HepG2 (cell line): ENCODE data around the gene GPS1. TPM values are rescaled to one million over a fixed set of nuclear protein-coding genes. Genes with fewer than 3 reads are reported as not detected.

Experiments used
- CBFB ChIP-seq: sonication (generic); formaldehyde crosslinking; IDR thresholded peaks from 2 replicates; pipeline ENCODE4 v1.4.0; 2020; ENCODE audit warnings: missing genetic modification reagents
- DNMT1 ChIP-seq: sonication (generic); formaldehyde crosslinking; IDR thresholded peaks from 2 replicates; pipeline ENCODE4 v1.5.1; 2020; ENCODE audit warnings: mild to moderate bottlenecking, missing genetic modification reagents
- MED8 ChIP-seq: sonication (generic); formaldehyde crosslinking; IDR thresholded peaks from 2 replicates; pipeline ENCODE4 v1.8.1; 2023; ENCODE audit warnings: mild to moderate bottlenecking, missing genetic modification reagents; ENCODE audit not compliant: insufficient replicate concordance
- RNF2 ChIP-seq: fragments of 450-650 bp; conservative IDR thresholded peaks from 2 replicates; pipeline ENCODE4 v1.6.1; 2016; ENCODE audit warnings: low read depth
- SRY ChIP-seq: sonication (generic); formaldehyde crosslinking; IDR thresholded peaks from 2 replicates; pipeline ENCODE4 v1.8.0; 2022; ENCODE audit warnings: mild to moderate bottlenecking, missing genetic modification reagents
- TCF7L2 ChIP-seq: IDR thresholded peaks from 2 replicates; pipeline ENCODE4 v1.6.1; 2011; ENCODE audit warnings: mild to moderate bottlenecking, low read depth, low read length, moderate library complexity
- XRCC5 ChIP-seq: fragments of 200-400 bp; formaldehyde crosslinking; optimal IDR thresholded peaks from 2 replicates; pipeline ENCODE3; 2017; ENCODE audit warnings: mild to moderate bottlenecking, low read length
- ZIK1 ChIP-seq: sonication (generic); formaldehyde crosslinking; IDR thresholded peaks from 2 replicates; pipeline ENCODE4 v1.5.0; 2020; ENCODE audit warnings: mild to moderate bottlenecking, low read depth, missing genetic modification reagents, borderline replicate concordance
- ZNF253 ChIP-seq: sonication (generic); formaldehyde crosslinking; IDR thresholded peaks from 2 replicates; pipeline ENCODE4 v1.8.0; 2022; ENCODE audit warnings: mild to moderate bottlenecking, missing genetic modification reagents, borderline replicate concordance
- ZNF343 ChIP-seq: sonication (generic); formaldehyde crosslinking; IDR thresholded peaks from 2 replicates; pipeline ENCODE4 v1.4.0; 2020; ENCODE audit warnings: mild to moderate bottlenecking, missing genetic modification reagents
- ZNF552 ChIP-seq: sonication (generic); formaldehyde crosslinking; IDR thresholded peaks from 2 replicates; pipeline ENCODE4 v1.9.0; 2022; ENCODE audit warnings: missing genetic modification reagents, mild to moderate bottlenecking, borderline replicate concordance
- ZNF589 ChIP-seq: sonication (generic); formaldehyde crosslinking; conservative IDR thresholded peaks from 2 replicates; pipeline ENCODE4 v1.8.0; 2022; ENCODE audit warnings: mild to moderate bottlenecking, moderate library complexity, missing genetic modification reagents
- ZNF772 ChIP-seq: sonication (generic); formaldehyde crosslinking; IDR thresholded peaks from 2 replicates; pipeline ENCODE4 v1.5.0; 2020; ENCODE audit warnings: mild to moderate bottlenecking, missing genetic modification reagents
- ZNF780A ChIP-seq: sonication (generic); formaldehyde crosslinking; IDR thresholded peaks from 2 replicates; pipeline ENCODE4 v1.8.0; 2022; ENCODE audit warnings: mild to moderate bottlenecking, missing genetic modification reagents, moderate library complexity
- ZSCAN12 ChIP-seq: sonication (generic); formaldehyde crosslinking; IDR thresholded peaks from 2 replicates; pipeline ENCODE4 v1.9.0; 2021; ENCODE audit warnings: mild to moderate bottlenecking, missing genetic modification reagents
- polyA plus RNA-seq, 8 experiments: library from polyadenylated mRNA; depleted of rRNA in 3 of 8; stranded (reverse) in 7 of 8; unstranded in 1 of 8; fragments of >200 nt; fragmentation: Illumina TruSeq in 4 of 8; extraction: Trizol in 4 of 8; gene quantifications; 2 replicates each; pipeline versions ENCODE4 v1.2.1 to v1.2.3, GENCODE V29; 2011 to 2016; ENCODE audit warnings: low read depth in 4 of 8, missing spikeins in 1 of 8, mixed read lengths in 1 of 8; ENCODE audit not compliant: insufficient read depth in 1 of 8
- total RNA-seq, 5 experiments: library from RNA; depleted of rRNA; stranded (reverse); fragments of >200 nt; fragmentation: Illumina TruSeq; extraction: Trizol; gene quantifications; 2 replicates each; pipeline ENCODE4 v1.2.3, GENCODE V29; 2016; ENCODE audit warnings: low read depth in 1 of 5
- TF ChIP-seq, protein P1 (sequence below): sonication (generic); formaldehyde crosslinking; IDR thresholded peaks from 2 replicates; pipeline ENCODE4 v1.4.0; 2020; ENCODE audit warnings: missing genetic modification reagents
- TF ChIP-seq, protein P2 (sequence below): sonication (generic); formaldehyde crosslinking; IDR thresholded peaks from 2 replicates; pipeline ENCODE4 v1.4.0; 2020; ENCODE audit warnings: missing genetic modification reagents
- TF ChIP-seq, protein P3 (sequence below): sonication (generic); formaldehyde crosslinking; IDR thresholded peaks from 2 replicates; pipeline ENCODE4 v1.4.0; 2020; ENCODE audit warnings: missing genetic modification reagents, mild to moderate bottlenecking, borderline replicate concordance

Gene GPS1
- total and polyA plus RNA-seq, 2 of the 13 experiments (the other 11 are each of a cell fraction or from before 2014, with no cell fraction given): 124 to 128 TPM

DNA sequence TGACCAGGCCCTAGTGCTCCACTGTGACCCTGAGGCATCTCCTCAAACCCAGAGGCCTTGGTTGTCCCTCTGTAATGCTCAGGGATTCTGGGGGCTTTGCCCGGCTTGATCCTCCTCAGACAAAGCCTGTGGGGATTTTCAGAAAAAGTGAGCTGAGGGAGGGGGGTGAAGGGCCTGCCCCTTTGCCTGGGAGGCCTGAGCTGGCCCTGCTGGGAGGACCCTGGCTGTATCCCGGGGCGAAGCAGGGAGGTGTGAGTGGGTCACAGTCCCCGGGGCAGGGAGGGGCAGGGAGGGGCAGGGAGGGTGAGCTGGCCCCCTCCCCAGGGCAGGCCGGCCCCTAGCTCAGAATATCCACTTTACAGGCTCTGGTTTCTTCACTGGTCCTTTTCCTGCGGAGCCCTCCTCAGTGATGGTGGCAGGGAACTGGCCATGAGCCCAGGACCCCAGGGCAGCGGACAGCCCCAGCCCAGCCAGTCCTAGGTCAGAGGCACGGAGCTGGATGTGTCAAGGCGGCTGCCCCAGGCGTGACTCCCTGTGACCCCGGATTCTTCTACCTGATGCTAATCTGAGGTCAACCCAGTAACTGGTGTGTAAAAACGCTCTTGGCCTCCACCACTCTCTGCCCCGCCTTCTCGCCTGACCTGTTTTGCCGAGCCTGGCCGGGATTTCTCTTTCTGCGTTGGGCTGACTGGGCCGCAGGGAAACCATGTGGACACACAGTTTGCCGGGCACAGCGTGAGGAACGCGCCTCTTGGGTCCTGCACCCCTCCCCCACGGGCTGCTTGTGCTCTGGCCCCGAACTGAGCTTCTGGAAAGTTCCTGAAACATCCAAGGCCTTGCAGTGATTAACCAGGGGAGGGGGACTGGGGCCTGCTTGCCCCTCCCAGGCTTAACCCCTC lies 52.1 kb downstream of the GPS1 start (continued):
- TF ChIP-seq ZNF552 (CRISPR knock-in tag) (no peak), ZIK1 (peak; percentile 56; the same call in 1 of the 2 replicates), MED8 (no peak), ZSCAN12 (0 out of 2 replicates have a peak, but pooled peaks have one; percentile 43), ZNF253 (peak; percentile 78; the same call in 1 of the 2 replicates), TCF7L2 (no peak), XRCC5 (no peak), CBFB (CRISPR knock-in tag) (0 out of 2 replicates have a peak, but pooled peaks have one; percentile 65), DNMT1 (no peak), SRY (CRISPR knock-in tag) (peak; percentile 81), ZNF343 (CRISPR knock-in tag) (no peak), ZNF589 (CRISPR knock-in tag) (no peak), ZNF780A (no peak), ZNF772 (CRISPR knock-in tag) (peak; percentile 77), RNF2 (0 out of 2 replicates have a peak, but pooled peaks have one; percentile 51)
- TF ChIP-seq, protein P1, sequence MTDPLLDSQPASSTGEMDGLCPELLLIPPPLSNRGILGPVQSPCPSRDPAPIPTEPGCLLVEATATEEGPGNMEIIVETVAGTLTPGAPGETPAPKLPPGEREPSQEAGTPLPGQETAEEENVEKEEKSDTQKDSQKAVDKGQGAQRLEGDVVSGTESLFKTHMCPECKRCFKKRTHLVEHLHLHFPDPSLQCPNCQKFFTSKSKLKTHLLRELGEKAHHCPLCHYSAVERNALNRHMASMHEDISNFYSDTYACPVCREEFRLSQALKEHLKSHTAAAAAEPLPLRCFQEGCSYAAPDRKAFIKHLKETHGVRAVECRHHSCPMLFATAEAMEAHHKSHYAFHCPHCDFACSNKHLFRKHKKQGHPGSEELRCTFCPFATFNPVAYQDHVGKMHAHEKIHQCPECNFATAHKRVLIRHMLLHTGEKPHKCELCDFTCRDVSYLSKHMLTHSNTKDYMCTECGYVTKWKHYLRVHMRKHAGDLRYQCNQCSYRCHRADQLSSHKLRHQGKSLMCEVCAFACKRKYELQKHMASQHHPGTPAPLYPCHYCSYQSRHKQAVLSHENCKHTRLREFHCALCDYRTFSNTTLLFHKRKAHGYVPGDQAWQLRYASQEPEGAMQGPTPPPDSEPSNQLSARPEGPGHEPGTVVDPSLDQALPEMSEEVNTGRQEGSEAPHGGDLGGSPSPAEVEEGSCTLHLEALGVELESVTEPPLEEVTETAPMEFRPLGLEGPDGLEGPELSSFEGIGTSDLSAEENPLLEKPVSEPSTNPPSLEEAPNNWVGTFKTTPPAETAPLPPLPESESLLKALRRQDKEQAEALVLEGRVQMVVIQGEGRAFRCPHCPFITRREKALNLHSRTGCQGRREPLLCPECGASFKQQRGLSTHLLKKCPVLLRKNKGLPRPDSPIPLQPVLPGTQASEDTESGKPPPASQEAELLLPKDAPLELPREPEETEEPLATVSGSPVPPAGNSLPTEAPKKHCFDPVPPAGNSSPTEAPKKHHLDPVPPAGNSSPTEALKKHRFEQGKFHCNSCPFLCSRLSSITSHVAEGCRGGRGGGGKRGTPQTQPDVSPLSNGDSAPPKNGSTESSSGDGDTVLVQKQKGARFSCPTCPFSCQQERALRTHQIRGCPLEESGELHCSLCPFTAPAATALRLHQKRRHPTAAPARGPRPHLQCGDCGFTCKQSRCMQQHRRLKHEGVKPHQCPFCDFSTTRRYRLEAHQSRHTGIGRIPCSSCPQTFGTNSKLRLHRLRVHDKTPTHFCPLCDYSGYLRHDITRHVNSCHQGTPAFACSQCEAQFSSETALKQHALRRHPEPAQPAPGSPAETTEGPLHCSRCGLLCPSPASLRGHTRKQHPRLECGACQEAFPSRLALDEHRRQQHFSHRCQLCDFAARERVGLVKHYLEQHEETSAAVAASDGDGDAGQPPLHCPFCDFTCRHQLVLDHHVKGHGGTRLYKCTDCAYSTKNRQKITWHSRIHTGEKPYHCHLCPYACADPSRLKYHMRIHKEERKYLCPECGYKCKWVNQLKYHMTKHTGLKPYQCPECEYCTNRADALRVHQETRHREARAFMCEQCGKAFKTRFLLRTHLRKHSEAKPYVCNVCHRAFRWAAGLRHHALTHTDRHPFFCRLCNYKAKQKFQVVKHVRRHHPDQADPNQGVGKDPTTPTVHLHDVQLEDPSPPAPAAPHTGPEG: peak; percentile 83; the same call in 1 of the 2 replicates
- TF ChIP-seq, protein P2, sequence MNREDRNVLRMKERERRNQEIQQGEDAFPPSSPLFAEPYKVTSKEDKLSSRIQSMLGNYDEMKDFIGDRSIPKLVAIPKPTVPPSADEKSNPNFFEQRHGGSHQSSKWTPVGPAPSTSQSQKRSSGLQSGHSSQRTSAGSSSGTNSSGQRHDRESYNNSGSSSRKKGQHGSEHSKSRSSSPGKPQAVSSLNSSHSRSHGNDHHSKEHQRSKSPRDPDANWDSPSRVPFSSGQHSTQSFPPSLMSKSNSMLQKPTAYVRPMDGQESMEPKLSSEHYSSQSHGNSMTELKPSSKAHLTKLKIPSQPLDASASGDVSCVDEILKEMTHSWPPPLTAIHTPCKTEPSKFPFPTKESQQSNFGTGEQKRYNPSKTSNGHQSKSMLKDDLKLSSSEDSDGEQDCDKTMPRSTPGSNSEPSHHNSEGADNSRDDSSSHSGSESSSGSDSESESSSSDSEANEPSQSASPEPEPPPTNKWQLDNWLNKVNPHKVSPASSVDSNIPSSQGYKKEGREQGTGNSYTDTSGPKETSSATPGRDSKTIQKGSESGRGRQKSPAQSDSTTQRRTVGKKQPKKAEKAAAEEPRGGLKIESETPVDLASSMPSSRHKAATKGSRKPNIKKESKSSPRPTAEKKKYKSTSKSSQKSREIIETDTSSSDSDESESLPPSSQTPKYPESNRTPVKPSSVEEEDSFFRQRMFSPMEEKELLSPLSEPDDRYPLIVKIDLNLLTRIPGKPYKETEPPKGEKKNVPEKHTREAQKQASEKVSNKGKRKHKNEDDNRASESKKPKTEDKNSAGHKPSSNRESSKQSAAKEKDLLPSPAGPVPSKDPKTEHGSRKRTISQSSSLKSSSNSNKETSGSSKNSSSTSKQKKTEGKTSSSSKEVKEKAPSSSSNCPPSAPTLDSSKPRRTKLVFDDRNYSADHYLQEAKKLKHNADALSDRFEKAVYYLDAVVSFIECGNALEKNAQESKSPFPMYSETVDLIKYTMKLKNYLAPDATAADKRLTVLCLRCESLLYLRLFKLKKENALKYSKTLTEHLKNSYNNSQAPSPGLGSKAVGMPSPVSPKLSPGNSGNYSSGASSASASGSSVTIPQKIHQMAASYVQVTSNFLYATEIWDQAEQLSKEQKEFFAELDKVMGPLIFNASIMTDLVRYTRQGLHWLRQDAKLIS: no peak
- TF ChIP-seq, protein P3, sequence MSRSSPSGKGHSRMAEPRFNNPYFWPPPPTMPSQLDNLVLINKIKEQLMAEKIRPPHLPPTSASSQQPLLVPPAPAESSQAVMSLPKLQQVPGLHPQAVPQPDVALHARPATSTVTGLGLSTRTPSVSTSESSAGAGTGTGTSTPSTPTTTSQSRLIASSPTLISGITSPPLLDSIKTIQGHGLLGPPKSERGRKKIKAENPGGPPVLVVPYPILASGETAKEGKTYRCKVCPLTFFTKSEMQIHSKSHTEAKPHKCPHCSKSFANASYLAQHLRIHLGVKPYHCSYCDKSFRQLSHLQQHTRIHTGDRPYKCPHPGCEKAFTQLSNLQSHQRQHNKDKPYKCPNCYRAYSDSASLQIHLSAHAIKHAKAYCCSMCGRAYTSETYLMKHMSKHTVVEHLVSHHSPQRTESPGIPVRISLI (CRISPR knock-in tag): peak; percentile 47; the same call in 1 of the 2 replicates
